AG08396 (cell line): ENCODE results near the gene CEP170.

Experiments used
- DNase-seq: peaks from one replicate; pipeline ENCODE4 v3.0.0; 2012; ENCODE audit warnings: low spot score, mixed read lengths

Gene CEP170

DNA sequence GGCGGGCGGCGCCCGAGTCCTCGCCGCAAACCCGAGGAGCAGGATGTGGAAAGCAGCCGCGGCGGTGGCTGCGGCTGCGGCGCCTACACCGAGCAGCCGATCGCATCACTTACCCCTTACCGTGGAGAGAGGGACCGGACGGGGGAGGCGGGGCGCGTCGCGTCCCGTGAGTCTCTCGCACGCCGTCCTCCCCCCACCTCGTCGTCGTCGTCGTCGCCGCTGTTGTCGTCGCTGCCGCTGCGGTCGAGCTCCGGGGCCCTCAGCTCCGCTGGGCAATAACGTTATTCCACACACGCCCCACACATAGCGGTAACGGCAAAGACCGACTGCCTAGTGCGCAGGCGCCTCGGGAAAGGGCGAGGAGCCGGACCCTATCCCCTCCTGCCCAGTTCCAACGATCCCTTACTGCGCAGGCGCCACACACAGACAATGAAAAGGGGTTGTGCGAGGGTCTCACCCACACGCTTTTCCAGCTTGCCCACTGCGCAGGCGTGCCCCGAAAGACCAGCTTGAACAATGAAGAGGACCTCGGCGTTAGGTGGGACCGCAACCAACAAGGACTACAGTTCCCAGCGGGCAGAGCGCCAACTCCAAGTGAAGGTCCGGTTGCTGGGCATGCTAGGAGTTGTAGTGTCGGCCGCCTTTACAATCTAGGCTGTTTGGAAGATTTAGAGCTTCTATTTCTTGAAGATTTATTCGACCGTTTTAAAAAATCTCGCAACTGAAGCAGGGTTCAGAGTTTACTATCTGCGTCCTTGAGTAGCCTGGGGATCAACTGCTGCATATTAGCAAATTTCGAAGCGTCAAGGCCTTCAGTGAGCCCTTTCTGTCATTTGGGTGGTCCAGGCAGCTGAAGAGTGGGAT, at the start of gene CEP170:
Gene CEP170, minus strand, starts transcription at position 355 of the 864 bp plus-strand sequence. CDS start 30,001 bp downstream, outside the sequence.
- DNase-seq = peak; percentile 93

DNA sequence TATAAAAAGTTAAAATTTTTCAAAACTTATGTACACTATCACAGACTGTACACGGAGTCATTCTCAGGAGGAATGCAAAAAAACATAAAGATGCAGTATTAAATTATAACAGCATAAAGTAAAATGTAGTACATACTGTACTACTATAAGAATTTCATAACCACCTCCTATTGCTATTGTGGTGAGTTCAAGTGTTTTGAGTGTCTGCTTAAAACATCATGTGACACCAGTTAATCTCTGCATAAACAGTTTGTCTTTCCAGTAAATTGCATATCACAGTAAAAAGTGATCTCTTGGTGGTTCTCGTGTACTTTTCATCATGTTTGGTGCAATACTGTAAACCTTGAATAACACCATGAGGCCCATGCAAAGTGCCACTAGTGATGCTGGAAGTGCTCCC, 46.0 kb upstream of the CEP170 start:
- DNase-seq = no peak

DNA sequence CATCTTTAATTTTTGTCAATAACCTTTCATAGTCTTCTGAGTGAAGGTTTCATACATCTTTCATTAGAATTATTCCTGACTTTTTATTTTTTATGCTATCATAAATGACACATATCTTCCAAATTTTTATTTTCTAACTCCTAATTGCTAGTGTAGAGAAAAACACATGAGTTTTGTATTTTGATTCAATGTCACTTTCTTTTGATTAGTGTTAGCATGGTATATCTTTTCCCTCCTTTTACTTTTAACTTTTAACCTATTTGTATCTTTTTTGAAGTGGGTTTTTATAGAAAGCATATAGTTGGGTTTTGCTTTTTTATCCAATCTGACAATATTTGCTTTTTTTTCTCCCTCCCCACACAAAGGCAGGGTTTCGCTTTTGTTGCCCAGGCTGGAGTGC, 44.0 kb upstream of the CEP170 start:
- DNase-seq = no peak

DNA sequence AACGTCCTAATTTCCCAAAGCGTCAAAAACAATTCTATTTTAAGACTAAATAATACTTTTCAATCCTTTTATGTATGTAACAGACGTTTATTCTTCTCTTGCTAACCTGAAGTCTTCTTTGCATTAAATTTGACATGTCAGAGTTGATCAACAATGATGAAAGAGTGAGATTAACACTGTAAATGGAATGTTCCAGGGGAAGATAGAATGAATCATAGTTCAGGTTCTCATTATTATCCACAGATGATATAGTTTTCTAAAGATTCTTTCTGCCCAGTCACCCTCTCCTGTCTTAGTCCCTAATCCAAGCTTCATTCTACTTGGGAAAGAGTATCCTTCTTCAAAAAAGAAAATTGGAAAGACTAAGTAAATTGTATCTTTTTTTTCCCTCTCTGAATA, 39.6 kb upstream of the CEP170 start:
- DNase-seq = peak; percentile 15

DNA sequence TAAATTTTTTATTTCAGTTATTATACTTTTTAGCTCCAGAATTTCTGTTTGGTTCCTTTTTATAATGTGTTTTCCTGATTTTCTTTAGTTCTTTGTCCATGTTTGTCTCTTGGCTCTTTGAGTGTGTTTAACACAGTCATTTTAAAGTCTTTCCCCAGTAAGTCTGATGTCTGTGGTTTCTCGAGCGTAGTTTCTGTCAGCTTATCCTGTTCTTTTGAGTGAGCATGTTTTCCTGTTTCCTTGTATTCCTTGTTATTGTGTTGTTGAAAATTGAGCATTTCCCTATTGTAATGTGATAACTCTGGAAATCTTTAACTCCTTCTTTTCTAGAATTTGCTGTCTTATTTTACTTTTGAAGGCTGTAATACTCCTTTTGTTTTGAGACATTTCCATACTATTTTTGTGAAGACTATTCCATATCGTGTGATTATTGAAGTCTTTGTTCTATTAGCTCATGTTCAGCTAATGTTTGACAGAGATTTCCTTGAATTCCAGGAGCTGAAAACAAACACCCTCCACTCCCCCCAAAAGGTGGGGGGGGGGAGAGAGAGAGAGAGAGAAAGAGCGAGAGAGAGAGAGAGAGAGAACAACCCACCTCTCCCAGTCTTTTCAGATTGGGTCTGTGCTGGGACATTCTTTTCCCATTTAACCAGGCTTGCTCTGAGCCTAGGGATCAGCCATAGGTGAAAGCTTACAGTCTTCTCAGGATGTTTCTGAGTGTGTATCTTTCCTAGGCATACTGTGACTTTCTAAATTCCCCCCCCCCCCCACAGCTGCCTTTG, 39.1 kb upstream of the CEP170 start:
- DNase-seq = no peak

DNA sequence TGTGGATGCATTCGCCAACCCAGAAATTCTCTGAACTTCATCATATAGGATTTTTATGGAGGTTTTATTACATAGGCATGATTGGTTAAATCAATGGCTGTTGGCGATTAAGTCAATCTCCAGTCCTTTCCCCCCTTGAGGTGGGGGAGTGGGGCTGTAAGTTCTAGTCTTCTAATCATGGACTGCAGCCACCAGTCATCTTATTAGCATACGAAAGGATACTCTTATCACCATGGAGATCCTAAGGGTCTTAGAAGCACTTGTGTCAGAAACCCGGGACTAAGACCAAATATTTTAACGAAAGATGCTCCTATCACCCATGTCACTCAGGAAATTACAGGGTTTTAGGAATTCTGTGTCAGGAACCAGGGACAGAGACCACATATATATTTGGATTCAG, 37.0 kb upstream of the CEP170 start:
- no peak for DNase-seq

DNA sequence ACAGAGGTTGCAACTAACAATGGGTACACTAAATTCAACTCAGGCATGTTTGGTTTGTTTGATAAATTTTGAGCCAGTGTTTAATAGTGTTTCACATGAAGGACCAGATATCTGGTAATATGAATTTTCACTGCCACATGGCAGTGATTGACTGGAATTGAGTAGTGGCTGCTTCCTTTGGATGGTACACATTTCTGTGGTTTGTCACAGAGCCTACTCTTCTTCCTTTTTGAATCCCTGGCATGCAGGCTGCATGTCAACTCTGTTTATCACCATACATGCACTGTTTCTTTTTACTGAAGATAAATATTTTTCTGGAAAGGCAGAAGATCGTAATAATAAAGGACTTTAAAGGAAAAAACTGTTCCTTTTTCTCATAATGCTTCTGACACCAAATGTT, 36.2 kb upstream of the CEP170 start:
- no peak for DNase-seq

DNA sequence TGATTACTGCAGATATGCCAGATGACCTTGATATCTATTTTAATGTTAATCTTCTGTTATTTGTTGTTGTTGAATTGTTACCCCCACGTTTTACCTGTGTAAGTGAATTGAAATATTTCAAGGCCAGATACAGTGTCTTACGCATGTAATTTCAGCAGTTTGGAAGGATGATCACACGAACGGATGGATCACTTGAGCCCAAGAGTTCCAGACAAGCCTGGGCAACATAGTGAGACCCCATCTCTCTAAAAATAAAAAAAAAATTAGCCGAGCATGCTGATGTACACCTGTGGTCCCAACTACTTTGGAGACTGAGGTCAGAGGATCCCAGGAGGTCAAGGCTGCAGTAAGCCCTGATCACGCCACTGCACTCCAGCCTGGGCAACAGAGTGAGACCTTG, 33.0 kb upstream of the CEP170 start:
- DNase-seq = no peak

DNA sequence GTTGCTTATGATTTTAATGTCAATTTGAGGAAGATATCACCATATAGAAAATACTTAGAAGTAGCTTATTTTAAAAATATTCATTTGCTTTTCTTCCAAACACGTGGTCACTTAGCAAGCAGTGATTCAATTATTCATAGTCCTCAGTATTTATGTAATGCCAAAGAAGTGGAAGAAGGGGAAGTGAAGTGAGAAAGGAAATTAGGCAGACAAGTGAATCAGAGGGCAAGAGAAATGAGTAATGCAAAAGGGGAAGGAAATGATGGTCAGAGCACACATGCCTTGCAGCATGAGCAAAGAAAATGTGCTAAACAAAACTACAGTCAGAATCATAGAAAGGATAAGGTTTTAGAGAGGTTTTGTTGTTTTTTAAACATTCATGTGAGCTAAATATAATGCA, 32.6 kb upstream of the CEP170 start:
- DNase-seq = peak; percentile 46

DNA sequence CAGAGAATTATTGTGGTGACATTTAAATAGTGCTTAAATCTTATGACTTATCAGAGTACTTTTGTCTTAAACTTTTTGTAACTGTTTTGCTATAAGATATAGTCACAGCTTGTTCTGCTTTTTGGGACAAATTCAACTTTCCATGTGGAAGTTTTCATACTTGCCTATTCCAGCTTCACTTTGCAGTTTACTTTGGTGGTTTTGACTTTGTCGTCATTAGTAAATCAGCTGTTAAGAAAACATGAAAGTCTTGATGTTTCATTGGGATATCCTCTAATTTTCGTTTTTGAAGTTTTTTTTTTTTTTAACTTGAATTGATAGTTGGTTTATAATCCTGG, 32.0 kb upstream of the CEP170 start:
- DNase-seq = no peak

DNA sequence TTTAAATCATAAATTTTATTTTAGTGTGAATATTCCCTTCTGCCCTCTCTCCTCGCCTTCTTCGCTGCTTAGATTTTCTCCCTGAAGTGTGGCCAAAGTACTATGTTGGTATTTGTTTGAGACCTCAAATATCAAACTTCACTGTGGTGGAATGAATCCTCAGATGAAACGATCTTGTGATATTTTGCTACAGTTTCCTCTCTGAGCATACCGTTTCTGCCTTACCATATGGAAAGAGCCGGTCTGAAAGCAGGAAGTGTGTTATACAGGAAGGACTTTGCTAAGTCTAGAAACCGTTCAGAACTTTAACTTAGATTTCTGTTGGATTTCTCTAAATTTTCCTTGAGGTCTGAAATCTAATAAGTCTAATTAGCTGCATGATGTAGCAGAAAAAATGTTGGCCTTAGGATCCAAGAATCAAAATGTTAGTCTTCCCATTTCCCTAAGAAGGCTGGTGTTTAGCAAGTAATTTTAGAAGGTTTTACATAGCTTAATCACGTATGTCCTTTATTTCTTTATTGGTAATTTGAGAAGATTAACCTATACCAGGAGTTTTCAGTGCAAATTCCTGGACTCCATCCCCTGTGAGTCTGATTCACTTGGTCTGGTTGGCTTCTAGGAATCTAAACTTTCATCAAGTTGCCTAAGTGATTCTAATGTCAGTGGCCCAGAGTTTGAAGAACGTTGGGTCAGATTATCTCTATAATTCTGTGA, 31.5 kb upstream of the CEP170 start:
- DNase-seq = no peak

DNA sequence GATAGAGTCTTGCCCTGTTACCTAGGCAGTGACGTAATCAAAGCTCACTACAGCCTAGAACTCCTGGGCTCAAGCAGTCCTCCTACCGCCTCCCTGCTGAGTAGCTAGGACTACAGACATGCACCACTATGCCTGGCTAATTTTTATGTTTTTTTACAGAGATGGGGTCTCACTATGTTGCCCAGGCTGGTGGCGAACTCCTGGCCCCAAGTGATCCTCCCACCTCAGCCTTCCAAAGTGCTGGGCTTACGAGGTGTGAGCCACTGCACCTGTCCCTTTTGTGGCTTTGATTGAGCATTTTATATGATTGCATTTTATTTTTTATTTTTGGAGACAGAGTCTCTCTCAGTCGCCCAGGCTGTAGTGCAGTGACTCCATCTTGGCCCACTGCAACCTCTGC, 26.6 kb upstream of the CEP170 start:
- no peak for DNase-seq

DNA sequence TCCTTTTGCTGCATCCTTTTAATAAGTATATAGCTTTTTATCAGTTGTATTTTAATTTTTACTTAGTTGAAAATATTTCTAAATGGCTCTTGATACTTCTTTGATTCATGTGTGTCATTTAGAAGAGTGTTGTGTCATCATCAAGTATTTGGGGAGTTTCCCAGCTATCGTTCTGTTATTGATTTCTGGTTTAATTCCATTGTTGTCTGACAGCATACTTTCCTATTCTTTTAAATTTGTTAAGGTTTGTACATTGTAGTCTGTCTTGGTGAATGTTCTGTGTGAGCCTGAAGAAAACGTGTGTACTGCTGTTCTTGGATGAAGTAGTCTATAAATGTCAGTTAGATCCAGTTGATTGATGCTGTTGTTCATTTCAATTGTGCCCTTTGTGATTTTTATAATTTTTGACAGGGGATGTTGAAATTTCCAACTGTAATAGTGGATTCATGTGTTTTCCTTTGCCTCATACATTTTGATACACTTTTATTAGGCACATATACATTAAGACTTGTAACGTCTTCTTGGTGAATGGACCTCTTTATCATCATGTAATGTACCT, 25.6 kb upstream of the CEP170 start:
- DNase-seq = no peak

DNA sequence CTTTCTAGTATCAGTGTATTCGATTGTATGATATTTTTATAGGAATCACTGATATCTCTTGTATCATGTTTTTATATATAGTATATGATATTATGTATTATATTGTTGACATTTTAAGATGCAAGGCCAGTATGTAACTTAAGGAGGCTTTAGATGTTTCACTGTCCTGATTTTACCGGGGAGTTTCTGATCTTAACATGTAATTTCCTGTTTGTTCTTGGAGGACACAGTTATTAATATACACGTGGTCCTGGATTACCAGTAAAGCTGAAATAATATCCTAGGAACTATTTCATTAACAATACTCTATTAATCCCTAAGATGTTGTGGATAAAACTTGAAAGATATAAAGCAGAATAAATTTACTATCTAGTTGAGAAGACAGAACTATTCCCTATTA, 20.2 kb upstream of the CEP170 start:
- no peak for DNase-seq

DNA sequence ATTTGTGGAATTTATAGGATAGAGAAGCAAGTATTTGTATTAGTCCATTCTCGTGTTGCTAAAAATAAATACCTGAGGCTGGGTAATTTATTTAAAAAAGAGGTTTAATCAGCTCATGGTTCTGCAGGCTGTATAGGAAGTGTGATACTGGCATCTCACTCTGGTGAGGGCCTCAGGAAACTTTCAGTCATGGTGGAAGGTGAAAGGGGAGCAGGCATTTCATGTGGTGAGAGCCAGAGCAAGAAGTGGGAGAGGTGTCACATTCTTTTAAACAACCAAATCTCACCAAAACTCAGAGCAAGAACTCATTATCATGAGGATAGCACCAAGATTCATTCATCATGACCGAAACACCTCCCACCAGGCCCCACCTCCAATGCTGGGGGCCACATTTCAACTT, 18.9 kb upstream of the CEP170 start:
- no peak for DNase-seq

DNA sequence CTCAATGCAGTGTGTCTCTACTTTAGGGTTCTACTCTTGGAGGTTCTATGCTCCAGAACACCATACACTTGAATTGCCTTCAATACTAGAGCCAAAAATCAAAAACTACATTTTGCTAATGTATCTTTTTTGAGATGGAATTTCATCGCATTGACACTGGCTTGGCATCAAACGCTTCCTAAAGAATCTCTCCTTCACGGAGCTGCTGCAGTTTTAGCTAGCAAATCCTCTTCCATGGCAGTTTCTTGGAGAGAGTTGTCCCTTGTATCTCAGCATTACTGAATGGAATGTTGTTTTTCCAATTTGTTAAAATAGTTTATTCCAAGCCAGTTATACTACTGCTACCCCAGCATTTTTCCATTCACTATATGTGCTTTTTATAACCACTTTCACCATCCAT, 18.4 kb upstream of the CEP170 start:
- no peak for DNase-seq

DNA sequence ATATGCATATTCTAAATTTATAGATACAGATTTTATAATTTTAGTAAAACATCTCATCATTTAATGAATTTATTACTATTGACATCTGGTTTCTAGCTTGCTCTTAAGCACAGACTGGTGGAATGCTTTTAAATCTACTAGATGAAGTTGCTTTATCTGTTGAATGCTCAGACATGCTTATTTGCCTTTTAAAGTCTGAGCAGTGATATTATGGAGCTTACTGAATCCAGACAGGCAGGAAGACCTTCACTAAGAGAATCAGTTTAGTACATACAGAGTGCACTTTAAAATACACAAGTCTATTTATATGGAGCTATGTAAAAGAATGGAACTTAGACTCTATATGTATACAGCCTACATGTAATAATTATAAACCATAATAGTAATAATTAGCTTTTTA, 17.3 kb upstream of the CEP170 start:
- no peak for DNase-seq

DNA sequence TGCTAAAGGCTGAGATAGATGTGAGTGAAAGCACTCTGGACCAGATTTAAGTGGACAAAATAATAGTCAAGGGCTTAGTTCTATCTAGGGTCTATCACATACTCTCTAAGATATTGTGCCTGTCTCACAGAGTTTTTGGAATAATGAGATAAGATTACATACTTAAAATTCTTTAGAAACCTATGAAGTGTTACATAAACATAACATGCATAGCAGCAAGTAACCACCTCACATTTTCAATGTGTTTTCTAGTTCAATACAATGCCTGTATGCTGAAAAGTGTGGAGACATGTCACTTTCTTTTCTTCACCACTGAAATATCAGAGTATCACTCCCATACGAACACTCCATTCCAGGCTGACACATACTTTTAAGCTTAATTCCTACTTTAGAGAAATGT, 16.9 kb upstream of the CEP170 start:
- no peak for DNase-seq

DNA sequence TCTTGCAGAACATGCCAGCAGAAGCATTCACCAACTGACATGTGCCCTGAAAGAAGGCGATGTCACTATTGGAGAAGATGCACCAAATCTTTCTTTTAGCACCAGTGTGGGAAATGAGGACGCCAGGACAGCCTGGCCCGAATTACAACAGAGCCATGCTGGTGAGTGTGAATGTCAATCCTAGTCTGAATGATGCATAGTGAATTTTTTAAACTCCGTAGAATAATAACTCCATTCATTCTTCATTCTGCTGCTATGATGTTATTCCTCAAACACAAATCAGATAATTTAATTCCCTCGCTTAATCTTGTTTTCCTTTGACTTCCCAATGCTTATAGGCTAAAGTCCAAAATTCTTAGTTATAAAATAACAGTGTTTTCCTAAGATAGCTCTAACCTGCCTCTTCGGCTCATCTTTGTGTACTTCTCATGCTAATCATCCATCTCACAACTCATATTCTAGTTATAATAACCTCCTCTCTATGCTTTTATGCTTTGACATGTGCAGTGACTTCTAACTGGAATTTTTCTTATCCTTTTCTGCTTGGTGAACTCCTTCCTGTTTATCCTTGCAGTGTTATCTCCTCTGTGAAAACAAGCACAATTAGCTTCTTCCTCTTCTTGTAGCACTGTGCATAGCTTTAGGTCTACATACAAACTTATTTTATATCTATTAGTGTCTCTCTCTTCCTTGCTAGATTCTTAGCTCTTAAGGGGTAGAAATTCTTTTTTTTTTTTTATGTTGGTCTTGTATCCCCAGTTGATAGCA, 15.2 kb upstream of the CEP170 start:
- no peak for DNase-seq

DNA sequence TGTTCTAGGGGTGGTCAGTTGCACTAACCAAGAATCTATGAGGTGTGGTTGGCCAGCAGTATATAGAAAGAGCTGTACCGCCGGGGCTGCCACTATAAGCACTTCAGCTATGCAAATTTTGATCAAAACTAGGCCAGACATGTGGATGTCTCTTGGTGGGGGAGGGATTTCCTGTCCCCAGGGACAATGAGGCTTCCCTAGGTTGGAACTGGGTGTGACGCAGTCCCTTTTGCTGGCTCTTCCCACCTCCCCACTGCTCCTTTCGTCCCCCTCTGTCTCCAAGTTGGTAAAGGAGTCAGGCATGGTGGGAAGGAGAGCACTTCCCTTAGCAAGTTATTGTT, 14.3 kb upstream of the CEP170 start:
- DNase-seq = no peak

DNA sequence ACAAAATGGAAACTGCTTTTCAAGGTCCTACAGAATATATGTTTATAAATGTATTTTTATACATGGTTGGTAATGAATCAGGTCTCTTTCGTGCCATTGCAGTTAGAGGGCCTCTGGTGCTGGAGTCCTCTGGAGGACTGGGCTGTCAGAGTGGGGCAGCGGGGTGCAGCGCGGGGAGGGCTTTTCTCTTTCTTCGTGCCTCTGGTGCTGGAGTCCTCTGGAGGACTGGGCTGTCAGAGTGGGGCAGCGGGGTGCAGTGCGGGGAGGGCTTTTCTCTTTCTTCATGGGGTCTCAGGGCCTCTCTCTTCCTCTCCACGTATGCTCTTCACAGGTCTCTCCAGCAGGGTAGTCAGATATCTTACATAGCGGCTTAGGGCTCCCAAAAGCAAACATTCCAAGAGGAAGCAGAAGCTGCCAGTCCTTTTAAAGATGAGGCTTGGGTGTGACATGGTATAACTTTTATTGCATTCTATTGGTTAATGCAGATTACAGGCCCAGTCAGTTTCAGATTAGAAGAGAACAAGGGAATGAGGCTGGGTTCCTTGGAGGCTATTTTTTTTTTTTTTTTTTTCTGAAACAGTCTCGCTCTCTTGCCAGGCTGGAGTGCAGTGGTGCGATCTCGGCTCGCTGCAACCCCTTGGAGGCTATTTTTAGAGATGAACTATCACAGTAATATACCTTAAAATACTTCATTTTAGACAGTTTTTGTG, 13.8 kb upstream of the CEP170 start:
- no peak for DNase-seq
